ENCODE measurements around the gene PARP2.

PARP2 gene

DNA sequence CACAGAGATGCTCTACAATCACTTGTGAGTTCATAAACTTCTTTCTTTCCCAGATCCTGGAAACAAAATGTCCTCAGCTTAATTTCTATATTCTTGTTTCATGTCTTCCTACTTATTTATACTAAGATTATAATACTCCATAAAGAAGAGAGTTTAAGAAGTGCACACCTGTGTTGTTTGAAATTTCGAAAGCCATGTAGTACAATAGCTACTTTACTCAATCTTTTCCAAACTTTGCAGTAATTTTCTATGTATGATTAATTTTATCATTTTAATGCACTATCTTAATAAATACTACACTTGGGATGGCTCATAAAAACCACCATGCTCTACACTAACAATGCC lies 37.4 kb upstream of the PARP2 start:
- Histone ChIP-seq H3K4me3 (replicated peaks; ENCODE audit: low read depth, low read length) (no peak overlapping the region), H3K36me3 (ENCODE audit: control insufficient read depth, insufficient read depth, low read length) (no peaks in the 10 kb centered on the region), H3K27me3 (replicated peaks; ENCODE audit: control insufficient read depth, insufficient read depth, low read length) (no peaks in the 10 kb centered on the region)
- TF ChIP-seq, protein P1, sequence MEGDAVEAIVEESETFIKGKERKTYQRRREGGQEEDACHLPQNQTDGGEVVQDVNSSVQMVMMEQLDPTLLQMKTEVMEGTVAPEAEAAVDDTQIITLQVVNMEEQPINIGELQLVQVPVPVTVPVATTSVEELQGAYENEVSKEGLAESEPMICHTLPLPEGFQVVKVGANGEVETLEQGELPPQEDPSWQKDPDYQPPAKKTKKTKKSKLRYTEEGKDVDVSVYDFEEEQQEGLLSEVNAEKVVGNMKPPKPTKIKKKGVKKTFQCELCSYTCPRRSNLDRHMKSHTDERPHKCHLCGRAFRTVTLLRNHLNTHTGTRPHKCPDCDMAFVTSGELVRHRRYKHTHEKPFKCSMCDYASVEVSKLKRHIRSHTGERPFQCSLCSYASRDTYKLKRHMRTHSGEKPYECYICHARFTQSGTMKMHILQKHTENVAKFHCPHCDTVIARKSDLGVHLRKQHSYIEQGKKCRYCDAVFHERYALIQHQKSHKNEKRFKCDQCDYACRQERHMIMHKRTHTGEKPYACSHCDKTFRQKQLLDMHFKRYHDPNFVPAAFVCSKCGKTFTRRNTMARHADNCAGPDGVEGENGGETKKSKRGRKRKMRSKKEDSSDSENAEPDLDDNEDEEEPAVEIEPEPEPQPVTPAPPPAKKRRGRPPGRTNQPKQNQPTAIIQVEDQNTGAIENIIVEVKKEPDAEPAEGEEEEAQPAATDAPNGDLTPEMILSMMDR (IDR thresholded peaks at IDR 0.05; ENCODE audit: insufficient read depth, low read length, poor library complexity, severe bottlenecking): no peak
- DNase-seq (ENCODE audit: extremely low read depth, insufficient read length): no peak

DNA sequence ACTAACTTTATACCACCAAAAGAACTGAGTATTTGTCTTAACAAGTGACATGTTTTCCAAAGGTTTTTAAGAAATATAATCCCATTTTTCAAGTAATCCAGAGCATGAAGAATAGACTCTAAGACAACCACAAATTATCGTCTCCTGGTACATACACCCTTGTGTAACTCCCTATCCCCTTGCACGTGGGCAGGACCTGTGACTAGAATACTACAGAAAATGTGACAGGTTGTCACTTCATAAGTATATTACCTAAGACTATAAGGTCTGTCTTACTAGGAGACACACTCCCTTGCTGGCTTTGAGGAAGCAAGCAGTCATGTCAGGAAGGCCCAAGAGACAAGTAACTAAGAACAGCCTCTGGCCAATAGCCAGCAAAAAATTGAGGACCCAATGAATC lies 29.4 kb upstream of the PARP2 start:
- Histone ChIP-seq H3K36me3 (ENCODE audit: control insufficient read depth, insufficient read depth, low read length) (peaks cover 9% of the 10 kb centered on the region), H3K27me3 (replicated peaks; ENCODE audit: control insufficient read depth, insufficient read depth, low read length) (no peaks in the 10 kb centered on the region), H3K4me3 (replicated peaks; ENCODE audit: low read depth, low read length) (no peak overlapping the region)
- TF ChIP-seq, protein P1 (IDR thresholded peaks at IDR 0.05; ENCODE audit: insufficient read depth, low read length, poor library complexity, severe bottlenecking): no peak
- no peak for DNase-seq (ENCODE audit: extremely low read depth, insufficient read length)

DNA sequence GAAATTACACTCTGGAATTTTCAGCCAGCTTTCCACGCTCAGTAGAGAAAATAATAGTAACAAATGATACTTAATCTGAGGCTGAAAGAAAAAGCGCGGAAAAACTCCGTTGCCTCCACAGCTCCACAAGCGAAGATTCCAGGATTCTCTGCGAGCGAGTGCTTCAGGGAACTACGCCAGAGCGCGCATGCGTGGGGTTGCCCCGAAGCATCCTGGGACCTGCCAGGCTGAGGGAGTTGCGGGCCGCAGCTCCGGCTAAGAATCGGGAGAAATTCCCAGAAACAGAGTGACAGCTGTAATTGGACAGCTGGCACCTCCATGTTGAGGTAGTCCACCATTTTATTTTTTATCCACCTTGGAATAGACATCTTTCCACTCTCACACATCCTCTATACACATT lies 25.7 kb upstream of the PARP2 start:
- TF ChIP-seq, protein P1 (IDR thresholded peaks at IDR 0.05; ENCODE audit: insufficient read depth, low read length, poor library complexity, severe bottlenecking): no peak
- peaks cover 6% of the 10 kb centered on the region for H3K36me3 ChIP-seq (ENCODE audit: control insufficient read depth, insufficient read depth, low read length)

DNA sequence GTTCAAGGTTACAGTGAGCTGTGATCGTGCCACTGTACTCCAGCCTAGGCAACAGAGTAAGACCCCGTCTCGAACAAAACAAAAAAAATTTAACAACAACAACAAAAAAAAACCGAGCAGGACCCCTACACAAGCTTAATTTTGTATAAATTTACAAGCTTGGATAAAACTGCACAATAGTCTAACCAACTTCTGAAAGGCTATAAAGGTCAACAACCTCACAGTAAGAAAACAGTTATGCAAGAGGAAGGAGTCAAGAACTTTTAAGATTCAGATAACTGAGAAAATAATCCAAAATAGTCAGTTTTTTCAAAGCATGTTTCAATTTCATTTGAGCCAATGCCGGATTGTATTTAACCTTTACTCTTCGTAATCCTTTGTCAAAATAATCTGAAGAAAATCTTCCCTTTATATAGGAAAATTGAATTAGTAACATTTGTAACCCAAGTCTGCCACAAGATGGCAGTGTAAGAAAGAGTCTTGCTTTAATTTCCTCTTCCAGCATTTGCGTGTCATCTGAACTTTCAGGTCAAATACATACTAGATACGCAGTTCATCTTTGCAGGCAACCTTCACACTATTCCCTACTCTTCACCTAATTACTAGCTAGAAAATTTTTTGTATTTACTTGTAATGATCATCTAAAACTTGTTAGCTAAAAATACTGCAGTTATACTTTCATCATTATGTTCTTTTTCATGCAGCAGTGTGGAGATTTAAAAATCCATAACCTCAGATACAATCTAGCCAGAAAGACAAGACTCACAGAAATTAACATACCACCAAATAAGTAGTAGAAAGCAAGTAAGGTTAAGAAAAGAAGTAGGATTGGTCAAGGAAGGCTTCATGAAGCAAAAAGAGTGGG lies 16.2 kb upstream of the PARP2 start:
- H3K36me3 ChIP-seq (ENCODE audit: control insufficient read depth, insufficient read depth, low read length): peaks cover 8% of the 10 kb centered on the region
- DNase-seq (ENCODE audit: extremely low read depth, insufficient read length): no peak
- TF ChIP-seq, protein P1 (IDR thresholded peaks at IDR 0.05; ENCODE audit: insufficient read depth, low read length, poor library complexity, severe bottlenecking): peak; percentile 53
- H3K27me3 ChIP-seq (replicated peaks; ENCODE audit: control insufficient read depth, insufficient read depth, low read length): no peaks in the 10 kb centered on the region
- no peak overlapping the region for H3K4me3 ChIP-seq (replicated peaks; ENCODE audit: low read depth, low read length)

More for the DNA sequence above, 25.7 kb upstream of the PARP2 start:
- Histone ChIP-seq H3K4me3 (replicated peaks; ENCODE audit: low read depth, low read length) (no peak overlapping the region), H3K27me3 (replicated peaks; ENCODE audit: control insufficient read depth, insufficient read depth, low read length) (no peaks in the 10 kb centered on the region)
- no peak for DNase-seq (ENCODE audit: extremely low read depth, insufficient read length)

DNA sequence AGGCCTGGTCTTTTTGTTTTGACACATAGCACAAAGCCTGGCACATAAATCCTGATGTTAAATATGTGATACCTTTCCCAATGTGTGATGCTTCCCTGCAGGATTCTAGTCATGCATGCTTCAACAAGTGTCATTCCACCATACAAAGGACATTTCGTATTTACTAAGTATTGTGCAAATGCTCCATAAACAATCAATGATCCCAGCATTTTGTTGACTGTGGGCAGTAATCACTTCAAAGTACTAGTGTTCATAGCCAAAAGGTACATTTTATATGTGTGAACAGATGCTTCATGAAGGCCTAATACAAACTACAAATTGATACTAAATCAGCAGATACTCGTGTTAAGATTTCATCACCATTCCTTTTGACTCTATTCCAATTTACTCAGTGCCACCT lies 14.7 kb upstream of the PARP2 start:
- TF ChIP-seq, protein P1 (IDR thresholded peaks at IDR 0.05; ENCODE audit: insufficient read depth, low read length, poor library complexity, severe bottlenecking): no peak
- Histone ChIP-seq H3K36me3 (ENCODE audit: control insufficient read depth, insufficient read depth, low read length) (peaks cover 8% of the 10 kb centered on the region), H3K27me3 (replicated peaks; ENCODE audit: control insufficient read depth, insufficient read depth, low read length) (no peaks in the 10 kb centered on the region), H3K4me3 (replicated peaks; ENCODE audit: low read depth, low read length) (no peak overlapping the region)
- DNase-seq (ENCODE audit: extremely low read depth, insufficient read length): no peak
